Hematopoietic multipotent progenitor cell treated with erythropoietin and hydrocortisone succinate and interleukin-3 and kit ligand, for 6 days (in vitro differentiated cells): Measurements from ENCODE around the gene MEIS2.

ENCODE experiments used
- DNase-seq: peaks from one replicate; pipeline ENCODE4 v3.0.0-alpha.2; 2015

The MEIS2 gene

DNA sequence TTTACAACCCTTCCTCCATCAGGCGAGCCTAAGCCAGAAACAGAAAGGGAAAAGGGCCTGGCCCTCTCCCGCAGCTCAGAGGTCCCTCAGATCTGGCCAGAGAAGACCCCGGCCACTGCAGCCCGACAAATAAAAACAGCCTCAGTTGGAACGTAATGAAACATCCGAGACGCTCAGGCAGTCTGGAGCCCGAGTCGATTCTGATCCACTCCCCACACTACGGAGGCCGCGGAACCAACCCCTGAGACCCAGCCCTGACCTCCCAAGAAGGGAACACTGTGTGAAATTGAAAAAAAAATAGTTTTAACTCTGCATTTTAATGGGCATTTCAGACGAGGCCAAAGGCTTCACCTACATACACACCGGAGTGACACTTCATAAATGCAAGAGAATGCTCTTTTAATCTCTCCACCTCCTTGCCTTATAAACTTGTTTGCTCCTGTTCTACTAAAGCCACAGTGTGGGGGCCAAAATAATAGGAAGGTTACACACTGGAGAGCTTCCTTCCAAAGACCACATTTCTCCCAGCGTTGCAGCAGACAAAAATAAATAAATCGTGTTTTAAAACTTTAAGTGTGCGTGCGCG, 3.7 kb downstream of the MEIS2 start:
- DNase-seq, result no peak

DNA sequence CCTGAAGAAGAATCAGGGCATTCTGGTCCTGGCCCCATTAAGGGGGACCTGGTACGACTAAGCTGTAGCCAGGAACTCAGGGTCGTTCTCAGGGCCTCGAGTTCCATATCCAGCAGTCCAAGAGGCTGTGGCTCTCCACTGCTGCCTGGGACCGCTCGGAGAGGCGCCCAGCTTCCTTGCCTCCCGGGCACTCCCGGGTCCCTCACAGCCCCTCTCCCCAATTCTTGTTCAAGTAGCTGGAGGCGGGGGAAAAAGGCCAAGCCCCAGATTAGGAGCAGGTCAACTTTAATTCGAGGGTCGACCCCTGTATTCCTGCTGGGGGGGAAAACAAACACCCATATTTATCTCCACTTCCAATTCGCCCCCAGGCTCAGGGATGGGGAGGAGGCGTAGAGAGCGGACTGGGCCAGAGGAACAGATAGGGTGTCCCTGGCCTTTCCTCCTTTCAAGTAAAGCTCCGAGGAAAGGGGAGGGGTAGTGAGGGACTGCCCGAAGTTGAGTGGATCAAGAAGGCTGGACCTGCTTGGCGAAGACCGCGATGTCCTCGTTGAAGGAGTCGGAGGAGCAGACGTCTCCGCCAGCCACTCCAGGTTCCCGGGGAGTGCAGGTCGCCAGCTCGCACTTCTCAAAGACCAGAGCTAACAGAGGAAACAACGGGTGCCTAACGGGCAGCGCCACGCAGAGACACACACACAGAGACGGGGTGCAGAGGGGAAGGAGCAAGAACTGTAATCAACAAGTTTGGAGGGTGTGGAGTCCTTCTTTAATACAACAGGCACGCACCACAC, 4.4 kb downstream of the MEIS2 start:
- DNase-seq, result no peak

DNA sequence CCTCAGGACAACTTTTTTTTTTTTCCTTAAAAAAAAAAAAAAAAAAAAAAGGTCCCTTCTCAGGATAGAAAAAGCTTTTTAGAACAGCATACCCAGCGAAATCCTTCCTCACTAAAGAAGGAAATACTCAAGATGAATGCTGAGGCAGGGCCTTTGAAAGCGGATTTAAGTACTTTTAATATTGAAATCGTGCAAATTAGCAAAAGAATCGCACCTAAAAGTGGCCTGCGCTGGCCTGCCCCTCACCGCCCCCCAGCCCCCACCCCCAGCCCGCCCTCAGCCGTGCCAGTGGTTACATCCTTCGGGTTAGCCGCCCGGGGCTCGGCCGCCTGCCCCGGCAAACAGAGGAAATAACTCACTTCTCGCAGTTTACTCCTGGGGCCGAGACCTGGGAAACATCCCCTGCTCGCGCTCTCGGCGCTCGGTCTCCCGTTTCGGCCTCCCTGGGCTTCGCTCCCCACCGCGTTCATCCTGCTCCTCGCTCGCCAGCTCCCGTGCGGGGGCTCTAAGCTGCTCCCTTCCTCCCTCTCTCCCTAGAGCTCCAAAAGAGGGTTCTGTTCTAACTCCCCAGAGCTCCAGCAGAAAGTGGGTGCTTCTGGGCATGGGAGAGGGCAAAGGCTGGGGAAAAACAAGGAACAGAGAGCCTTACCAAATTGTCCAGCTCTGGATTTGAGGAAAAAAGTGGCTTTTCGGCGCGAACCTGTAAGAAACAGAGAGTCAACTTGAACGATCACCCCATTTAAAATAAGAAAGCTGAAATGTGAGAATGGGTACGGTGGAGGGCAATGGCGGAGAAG, 5.2 kb downstream of the MEIS2 start:
- no peak for DNase-seq

DNA sequence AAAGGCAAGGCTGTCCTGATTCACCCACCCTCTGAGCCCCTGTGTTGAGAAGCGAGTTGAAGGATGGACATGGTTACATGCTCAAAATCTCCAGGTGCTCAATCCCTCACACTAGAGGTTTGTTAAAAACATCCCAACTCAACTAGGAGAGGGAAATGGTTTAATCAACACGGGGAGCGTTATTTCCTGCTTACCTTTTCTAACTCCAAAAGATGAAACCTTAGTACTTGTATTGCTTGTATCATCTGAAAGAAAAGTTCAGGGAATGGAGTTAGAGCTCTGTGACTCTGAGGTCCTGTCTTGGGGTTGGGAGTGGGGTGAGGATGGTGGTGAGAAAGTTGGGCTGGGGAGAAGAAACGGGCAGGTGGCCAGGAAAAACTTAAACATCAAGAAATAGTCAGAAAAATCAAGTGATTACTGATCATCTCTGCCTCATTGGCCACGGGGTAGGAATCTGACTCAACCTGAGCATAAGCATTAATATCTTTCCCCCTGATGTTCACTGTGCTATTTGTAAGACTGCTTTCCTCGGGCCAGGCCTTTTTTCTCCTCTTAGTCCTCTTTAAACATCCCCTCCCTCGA, 5.9 kb downstream of the MEIS2 start:
- no peak for DNase-seq

DNA sequence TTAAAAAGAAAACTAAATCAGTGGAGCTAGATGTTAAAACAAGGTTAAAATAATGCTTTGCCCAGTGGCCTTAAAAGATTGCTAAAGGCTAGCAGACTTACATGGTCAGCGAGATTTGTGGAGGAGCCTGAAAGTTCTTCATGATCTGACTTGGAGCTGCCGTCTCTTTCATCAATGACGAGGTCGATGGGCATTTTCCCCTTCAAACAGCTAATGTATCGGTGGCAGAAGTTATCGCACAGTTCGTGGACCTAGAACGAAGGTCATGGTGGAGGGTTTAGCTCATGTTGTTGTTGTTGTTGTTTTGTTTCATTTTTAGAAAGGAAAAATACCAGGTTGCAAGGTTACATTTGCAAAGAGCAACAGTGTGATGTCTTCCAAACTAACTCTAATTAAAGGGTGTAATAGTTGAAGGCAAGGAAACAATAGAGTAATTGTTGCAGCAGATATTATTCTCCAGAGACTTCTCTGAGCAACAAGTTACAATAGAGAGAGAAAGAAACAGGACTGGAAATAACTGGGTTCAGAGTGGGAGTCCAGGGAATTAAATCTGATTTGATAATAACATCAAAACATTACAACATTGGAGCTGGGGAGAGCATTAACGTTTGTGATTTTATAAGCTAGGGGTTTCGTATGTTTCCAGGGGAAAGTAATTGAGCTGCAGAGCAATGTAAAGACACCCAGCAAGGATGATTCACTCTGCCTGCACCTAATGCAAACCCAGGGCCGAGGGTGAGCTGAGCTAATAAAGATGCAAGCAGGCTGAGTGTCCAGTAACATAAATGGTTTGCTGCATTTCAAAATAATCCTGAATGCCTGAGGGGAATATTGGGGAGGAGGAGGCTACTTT, 6.6 kb downstream of the MEIS2 start:
- DNase-seq, result no peak

DNA sequence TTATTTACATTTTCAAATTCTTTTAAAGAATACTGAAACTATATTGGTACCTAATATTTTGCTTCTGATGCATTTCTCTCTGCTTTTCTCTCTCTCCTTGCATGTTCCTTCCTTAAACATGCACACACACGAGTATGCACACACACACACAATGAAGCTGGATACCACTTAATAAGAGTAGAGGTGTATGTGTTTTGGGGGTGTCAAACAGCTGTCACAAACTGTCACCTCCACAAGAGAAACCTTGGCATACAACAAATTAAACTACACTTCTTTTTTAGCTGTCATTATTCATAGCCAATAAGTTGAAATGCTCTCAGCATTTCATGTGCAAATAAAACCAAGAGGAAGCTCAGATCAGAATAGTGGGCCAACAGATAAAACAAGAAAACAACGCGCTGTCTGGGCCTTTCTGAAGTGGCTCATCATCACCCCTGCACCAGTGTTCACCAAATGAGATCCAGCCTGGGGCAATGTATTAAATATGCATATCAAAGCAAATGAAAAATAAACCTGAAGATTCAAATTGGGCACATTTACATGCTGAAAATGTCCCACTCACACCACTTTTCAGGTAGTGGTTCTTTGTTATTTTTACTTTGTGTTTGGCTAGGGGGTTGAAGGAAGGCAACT, 9.7 kb downstream of the MEIS2 start:
- DNase-seq, result no peak

DNA sequence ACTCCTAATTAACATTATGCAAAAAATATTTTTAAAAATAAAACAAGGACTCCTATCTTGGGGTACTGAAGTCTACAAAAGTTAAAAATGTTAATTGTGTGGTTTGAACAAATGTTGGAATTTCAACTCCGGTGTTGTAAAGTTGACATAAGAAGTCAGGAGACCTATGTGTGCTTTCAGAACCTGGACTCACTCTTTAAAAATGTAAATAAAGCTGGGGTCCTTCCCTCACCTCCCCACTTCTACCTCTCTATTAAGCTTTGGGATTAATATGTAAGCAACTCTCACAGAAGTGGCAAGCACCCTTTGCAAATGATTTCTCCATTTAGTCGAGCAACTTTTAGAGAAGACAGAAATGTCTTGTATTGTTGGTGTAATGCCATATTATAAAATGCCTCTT, 11.9 kb downstream of the MEIS2 start:
- DNase-seq, result no peak

DNA sequence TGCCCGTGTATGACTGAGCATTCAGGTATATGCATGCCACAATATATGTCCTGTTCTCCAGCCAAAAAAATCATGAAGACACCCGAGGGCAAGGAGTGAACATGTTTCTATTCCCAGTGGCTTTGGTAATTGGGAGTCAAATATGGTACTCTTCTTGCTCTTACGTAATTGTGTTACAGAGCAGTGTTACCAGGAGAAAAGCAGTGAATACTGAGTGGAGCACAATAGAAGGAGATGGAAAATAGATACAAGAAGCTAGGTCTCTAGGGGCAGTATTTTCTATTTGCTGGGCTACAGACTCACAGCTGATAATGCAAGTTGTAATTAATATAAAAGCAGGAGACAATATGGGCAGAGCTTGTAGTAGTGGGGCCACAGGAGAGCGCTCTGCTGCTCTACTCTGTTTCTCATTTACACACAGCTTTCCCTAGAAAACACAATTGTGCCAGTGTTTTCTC, 13.2 kb downstream of the MEIS2 start:
- DNase-seq, result no peak

DNA sequence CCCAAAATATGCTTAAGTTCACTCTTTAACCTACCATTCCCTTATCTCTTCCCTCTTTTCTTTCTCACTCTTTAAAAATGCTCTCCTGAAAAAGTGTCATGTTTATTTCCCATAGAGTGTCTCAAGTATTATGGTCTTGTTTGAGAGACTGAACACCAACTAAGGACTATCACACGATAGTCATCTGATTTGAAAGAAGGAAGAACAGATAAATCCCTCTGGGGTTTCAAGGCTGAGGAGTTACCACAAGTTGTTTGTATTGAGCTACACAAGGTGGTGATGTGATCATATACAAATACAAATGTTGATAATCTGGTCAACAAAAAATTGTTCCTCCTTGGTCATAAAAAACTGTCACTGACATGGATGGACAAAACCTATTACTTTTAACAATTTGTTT, 13.8 kb downstream of the MEIS2 start:
- DNase-seq, result no peak

DNA sequence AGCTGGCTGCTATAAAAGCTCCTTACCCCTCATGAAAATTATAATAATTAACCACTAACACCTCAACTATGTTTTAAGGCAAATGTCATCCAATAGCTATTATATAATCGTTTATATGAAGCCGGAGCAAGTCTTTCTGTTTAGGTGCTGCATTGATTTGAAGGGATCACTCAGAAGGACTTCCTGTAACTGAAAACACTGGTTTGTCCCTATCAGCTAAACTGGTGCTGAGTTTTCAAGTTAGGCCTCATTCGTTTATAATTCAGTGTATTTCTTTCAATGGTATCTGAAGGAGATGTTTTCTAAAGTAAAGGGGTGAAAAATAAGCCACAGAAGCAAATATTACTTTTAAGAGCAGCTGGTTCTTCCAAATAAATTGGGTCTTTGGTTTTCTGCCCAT, 14.2 kb downstream of the MEIS2 start:
- DNase-seq, result no peak

DNA sequence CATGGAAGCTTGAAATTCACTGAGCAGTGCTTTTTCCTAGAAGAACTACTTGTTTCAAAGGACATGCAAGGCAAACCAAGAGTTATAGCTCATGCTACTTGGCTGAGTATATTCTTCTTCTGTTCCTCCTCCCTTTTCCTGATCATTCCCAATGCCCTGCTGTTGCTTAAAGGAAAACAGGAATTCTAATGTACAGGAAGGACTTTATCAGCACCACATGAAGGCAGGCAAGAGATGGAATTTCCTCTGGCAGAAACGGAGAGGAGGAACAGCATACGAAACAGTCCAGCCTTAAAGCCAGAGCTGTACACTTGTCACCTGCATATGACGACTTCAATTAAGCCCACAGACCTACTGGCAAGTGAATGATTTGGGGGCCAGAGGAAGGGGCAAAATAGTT, 15.7 kb downstream of the MEIS2 start:
- no peak for DNase-seq

DNA sequence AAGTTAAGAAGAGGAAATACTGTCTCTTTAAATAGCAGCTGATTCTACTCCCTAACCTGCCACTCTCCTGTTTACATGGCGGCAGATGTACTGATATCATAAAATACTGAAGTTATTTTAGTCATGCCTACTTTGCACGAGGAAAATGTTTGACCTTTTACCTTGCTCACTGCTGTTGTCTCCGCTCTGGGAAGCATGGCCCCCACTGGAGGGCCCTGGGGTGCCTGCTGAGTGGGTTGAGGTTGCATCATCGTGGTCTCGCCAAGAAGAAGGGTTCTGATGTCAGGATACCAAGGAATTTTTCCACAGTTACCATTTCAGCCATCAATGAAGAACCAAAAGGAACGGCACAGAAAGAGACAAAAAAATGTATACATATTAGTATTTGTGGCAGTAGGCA, 16.7 kb downstream of the MEIS2 start:
- no peak for DNase-seq

DNA sequence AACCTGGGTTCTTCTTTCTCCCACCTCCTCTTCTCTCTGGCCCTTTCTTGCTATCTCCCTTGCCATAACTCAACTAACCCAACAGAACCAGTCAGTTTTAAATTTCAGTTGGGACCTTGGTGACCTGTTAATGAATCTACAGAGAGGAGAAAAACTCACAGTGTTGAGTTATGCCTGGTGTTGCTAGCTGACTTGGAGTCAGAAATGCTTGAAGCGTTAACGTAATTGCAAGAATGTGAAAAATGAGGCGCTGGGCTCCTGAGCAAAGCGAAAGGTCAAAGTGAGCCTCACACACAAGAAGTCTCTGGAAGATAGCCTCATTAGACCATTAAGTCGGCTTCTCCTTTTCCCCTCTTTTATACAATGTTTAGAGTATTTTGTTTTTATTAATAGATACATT, 18.4 kb downstream of the MEIS2 start:
- no peak for DNase-seq

DNA sequence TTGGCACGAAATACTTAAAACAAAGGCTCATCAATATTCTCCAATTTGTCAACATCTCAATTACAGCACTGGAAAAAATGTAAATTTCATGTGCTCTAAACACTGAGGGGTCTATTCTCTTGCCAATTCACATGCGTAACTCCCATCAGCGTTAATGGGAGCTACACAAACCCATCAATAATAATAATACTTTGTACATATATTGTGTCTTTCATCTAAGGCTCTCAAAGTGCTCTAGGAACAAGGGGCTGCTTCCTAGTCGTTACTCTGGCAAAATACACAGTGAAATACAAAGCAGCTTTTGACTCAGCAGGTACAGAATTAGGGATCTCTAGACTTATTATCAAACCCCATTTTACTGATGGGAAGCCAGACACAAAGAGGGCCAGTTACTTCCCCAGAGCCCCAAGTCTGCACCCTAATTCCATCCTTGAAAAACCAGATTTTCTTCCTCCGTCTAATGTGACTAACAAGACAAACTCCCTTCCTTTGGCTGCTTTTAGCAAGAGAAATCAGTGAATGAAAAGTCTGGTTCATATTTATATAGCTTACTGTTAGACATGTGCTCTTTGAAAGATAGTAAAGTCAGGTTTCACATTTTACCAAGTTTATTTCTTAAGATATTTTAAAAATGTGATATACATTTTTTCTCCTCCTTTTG, 20.0 kb downstream of the MEIS2 start:
- no peak for DNase-seq

DNA sequence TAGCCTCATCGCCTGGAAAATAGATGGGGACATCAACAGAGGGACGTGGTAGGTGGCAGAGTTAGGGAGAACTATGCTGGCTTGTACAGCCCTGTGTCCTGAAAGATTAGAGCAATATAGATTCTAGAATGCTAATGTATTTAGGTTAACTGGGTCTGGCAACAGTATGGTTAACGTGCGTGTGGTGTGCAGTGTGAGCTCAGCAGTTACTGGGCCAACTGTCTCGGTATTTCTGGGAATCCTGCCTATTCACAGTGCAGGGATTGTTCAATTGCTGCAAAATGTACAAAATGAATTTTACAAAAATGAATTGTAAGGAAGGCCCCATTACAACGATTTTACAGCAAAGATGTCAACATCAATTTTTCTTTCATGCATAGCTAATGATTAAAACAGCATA, 20.6 kb downstream of the MEIS2 start:
- DNase-seq, result no peak

DNA sequence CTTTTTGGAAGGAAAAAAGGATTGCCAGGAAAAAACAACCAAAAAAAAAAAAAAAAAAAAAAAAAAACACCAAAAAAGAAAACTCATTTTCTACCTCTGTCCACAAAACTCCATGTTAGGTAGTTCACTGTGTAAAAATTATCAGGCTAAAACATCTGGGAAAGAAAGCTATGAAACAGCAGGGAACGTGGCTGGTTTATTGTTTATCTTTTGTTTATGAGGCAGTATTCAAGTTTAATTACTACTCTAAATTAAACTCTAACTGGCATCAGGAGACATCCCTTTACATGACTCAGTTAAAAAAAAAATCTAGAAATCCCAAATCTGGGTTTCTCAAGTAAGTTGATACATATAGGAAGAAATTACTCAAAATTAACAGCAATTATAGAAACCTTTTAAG, 21.8 kb downstream of the MEIS2 start:
- no peak for DNase-seq

DNA sequence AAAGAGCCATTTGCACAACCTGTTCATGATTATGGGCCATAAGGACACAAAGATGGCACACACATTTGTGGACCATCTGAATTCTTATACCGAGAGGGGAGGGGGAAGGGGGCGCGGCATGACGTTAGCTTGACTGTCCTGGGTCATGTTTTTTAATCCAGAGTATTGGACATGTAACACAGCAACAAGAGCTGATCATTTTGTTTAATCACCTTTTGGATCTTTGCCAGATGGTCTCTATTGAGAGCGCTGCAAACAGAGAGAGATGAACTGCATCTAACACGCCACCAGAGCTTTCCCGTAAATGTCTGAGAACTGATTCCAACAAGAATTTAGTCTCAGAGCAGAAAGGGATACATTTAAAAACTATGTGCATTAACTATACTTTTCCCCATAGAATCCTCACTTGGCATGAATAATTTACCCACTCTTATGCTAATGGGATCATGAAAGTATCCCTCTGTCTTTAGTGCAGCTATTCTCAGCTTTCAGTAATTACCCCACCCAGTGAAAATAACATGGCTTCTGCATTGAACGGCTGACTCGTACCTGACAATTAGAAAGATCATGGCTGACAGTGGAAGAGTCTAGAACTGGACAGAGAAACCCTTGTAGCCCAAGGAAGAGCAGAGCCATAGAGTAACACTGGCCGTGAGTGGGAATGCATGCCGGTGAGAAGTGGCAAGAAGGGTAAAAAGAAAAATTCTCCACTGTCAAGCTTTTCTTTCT, 22.6 kb downstream of the MEIS2 start:
- DNase-seq, result no peak

DNA sequence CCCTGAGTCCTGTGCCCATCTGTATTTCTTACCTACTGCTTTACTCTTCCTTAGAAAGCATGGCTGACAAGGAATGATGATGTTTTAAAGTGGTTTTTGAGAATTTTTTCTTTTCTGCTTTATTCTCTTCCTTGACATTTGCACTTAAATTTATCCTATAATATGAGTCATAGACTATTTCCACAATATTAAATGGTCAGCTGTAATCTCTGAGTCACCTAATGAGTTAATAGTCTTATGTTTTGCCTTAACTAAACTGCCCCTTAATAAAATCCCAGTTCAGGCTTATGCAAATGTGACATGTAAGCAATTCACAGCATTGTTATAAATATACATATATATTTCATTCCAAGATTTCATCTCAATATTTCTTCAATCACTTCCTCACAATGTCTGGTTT, 23.8 kb downstream of the MEIS2 start:
- DNase-seq, result no peak

DNA sequence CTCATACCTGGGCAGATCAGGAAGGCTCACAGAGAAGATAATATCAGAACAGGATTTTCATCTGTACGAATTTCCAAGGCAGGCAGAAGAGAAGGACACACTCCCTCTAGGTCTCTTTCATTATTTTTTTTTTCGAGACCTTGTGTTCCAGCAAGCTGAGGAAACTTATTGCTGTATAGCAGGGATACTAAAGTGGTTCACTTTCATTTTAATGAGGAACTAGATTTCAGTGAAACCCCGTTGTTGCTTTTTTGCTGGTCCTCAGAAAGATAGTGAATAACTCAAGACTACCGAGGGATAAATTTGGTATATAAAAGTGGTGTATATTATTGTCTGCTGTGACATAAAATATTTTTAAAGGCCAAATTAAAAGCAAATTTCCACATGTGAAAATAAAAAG, 24.6 kb downstream of the MEIS2 start:
- no peak for DNase-seq

DNA sequence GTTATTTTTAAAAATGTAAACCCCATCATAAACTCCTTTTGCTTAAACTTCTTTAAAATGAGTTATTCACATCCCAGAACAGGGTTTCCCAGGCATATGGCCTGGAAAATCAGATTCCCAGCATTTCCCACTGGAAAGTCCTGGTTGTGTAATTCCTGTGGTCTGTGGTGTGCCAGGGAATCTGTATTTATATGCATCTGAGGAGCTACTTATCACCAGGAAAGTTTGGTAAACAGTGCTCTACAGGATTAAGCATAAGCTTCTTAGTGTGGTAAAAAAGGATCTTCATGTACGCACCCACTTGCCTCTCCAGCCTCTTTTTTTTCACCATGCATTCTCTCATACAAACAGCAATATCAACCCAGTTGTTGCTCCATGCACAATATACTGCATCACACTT, 28.2 kb downstream of the MEIS2 start:
- DNase-seq, result no peak

DNA sequence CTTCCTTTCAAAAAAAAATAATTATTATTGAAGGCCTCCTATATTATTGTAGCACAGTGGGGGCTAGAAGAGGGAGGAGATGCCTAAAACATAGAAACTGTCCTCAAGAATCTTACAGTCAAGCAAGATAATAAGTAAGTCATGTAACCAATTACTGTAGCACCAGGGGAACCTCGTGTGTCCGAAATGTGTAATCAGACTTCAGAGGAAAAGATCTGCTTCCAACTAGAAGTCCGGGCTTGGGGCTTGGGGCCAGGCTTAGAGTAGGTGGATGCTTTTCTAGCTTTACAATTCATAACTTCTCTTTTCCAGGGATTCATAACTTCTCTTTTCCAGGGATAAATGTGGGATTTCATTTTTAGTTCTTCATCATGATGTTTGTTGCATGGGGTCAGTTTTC, 29.2 kb downstream of the MEIS2 start:
- no peak for DNase-seq
